IPS-18a (cell line): Measurements from ENCODE around the gene HIVEP3.

Experiments
- H3K27ac ChIP-seq: one replicate; pipeline ENCODE4 v1.5.1; 2013; ENCODE audit warnings: low read length
- H3K27me3 ChIP-seq: one replicate; pipeline ENCODE4 v1.6.1; 2013; ENCODE audit warnings: mild to moderate bottlenecking, low read length; ENCODE audit not compliant: control insufficient read depth, insufficient read depth
- H3K36me3 ChIP-seq: one replicate; pipeline ENCODE4 v1.6.1; 2013; ENCODE audit warnings: low read depth, low read length; ENCODE audit not compliant: control insufficient read depth
- H3K4me1 ChIP-seq: one replicate; pipeline ENCODE4 v1.6.1; 2013; ENCODE audit warnings: low read depth, low read length; ENCODE audit not compliant: control insufficient read depth
- H3K4me3 ChIP-seq: one replicate; pipeline ENCODE4 v1.5.1; 2013; ENCODE audit warnings: low read length
- H3K9ac ChIP-seq: one replicate; pipeline ENCODE4 v1.6.1; 2013; ENCODE audit warnings: mild to moderate bottlenecking, low read length, moderate library complexity
- H3K9me3 ChIP-seq: one replicate; pipeline ENCODE4 v1.6.1; 2013; ENCODE audit warnings: low read depth, low read length; ENCODE audit not compliant: control insufficient read depth

HIVEP3 gene

GRCh38 chr1:41583658-41584547 is 334.8 kb downstream of the HIVEP3 start:
- H3K36me3 ChIP-seq: no peaks in the 10 kb centered on the region
- no peaks in the 10 kb centered on the region for H3K4me1 ChIP-seq
- no peaks in the 10 kb centered on the region for H3K9me3 ChIP-seq
- H3K27ac ChIP-seq: no peak overlapping the region
- H3K4me3 ChIP-seq: no peak overlapping the region
- no peaks in the 10 kb centered on the region for H3K27me3 ChIP-seq
- H3K9ac ChIP-seq: no peak overlapping the region

- Histone ChIP-seq H3K4me3 (no peak overlapping the region), H3K36me3 (no peaks in the 10 kb centered on the region), H3K27ac (no peak overlapping the region), H3K4me1 (no peaks in the 10 kb centered on the region), H3K9ac (no peak overlapping the region), H3K9me3 (no peaks in the 10 kb centered on the region), H3K27me3 (no peaks in the 10 kb centered on the region)
Measured at GRCh38 chr1:41582851-41583657, 335.7 kb downstream of the HIVEP3 start.

GRCh38 chr1:41582351-41582750 is 336.4 kb downstream of the HIVEP3 start:
- Histone ChIP-seq H3K4me1 (no peaks in the 10 kb centered on the region), H3K36me3 (no peaks in the 10 kb centered on the region), H3K4me3 (no peak overlapping the region), H3K9ac (no peak overlapping the region), H3K27me3 (no peaks in the 10 kb centered on the region), H3K27ac (no peak overlapping the region), H3K9me3 (no peaks in the 10 kb centered on the region)

GRCh38 chr1:41582004-41582325 is 336.8 kb downstream of the HIVEP3 start:
- no peak overlapping the region for H3K27ac ChIP-seq
- no peak overlapping the region for H3K4me3 ChIP-seq
- no peaks in the 10 kb centered on the region for H3K9me3 ChIP-seq

GRCh38 chr1:41581216-41582003 is 337.3 kb downstream of the HIVEP3 start:
- Histone ChIP-seq H3K9ac (no peak overlapping the region), H3K27ac (no peak overlapping the region), H3K4me3 (no peak overlapping the region), H3K27me3 (no peaks in the 10 kb centered on the region), H3K36me3 (no peaks in the 10 kb centered on the region), H3K9me3 (no peaks in the 10 kb centered on the region), H3K4me1 (no peaks in the 10 kb centered on the region)

More at GRCh38 chr1:41582004-41582325, 336.8 kb downstream of the HIVEP3 start:
- no peaks in the 10 kb centered on the region for H3K27me3 ChIP-seq
- no peaks in the 10 kb centered on the region for H3K4me1 ChIP-seq
- no peak overlapping the region for H3K9ac ChIP-seq
- H3K36me3 ChIP-seq: no peaks in the 10 kb centered on the region

- Histone ChIP-seq H3K27me3 (no peaks in the 10 kb centered on the region), H3K4me1 (no peaks in the 10 kb centered on the region), H3K36me3 (no peaks in the 10 kb centered on the region), H3K9ac (no peak overlapping the region), H3K27ac (no peak overlapping the region), H3K4me3 (no peak overlapping the region), H3K9me3 (no peaks in the 10 kb centered on the region)
Measured at GRCh38 chr1:41580520-41581172, 338.1 kb downstream of the HIVEP3 start.

GRCh38 chr1:41580021-41580420 is 338.7 kb downstream of the HIVEP3 start:
- Histone ChIP-seq H3K27me3 (no peaks in the 10 kb centered on the region), H3K4me1 (no peaks in the 10 kb centered on the region), H3K4me3 (no peak overlapping the region), H3K36me3 (no peaks in the 10 kb centered on the region), H3K9ac (no peak overlapping the region), H3K9me3 (no peaks in the 10 kb centered on the region), H3K27ac (no peak overlapping the region)

GRCh38 chr1:41578712-41579335 is 339.9 kb downstream of the HIVEP3 start:
- no peaks in the 10 kb centered on the region for H3K36me3 ChIP-seq
- H3K9me3 ChIP-seq: no peaks in the 10 kb centered on the region

GRCh38 chr1:41576620-41577019 is 342.1 kb downstream of the HIVEP3 start:
- H3K4me3 ChIP-seq: no peak overlapping the region
- no peaks in the 10 kb centered on the region for H3K9me3 ChIP-seq
- no peaks in the 10 kb centered on the region for H3K36me3 ChIP-seq
- no peaks in the 10 kb centered on the region for H3K27me3 ChIP-seq
- H3K9ac ChIP-seq: no peak overlapping the region
- no peaks in the 10 kb centered on the region for H3K4me1 ChIP-seq
- H3K27ac ChIP-seq: no peak overlapping the region

More at GRCh38 chr1:41578712-41579335, 339.9 kb downstream of the HIVEP3 start:
- H3K4me3 ChIP-seq: no peak overlapping the region
- no peaks in the 10 kb centered on the region for H3K27me3 ChIP-seq
- H3K9ac ChIP-seq: no peak overlapping the region
- H3K27ac ChIP-seq: no peak overlapping the region
- no peaks in the 10 kb centered on the region for H3K4me1 ChIP-seq

- Histone ChIP-seq H3K27me3 (no peaks in the 10 kb centered on the region), H3K9ac (no peak overlapping the region), H3K4me1 (no peaks in the 10 kb centered on the region), H3K27ac (no peak overlapping the region), H3K36me3 (no peaks in the 10 kb centered on the region), H3K4me3 (no peak overlapping the region), H3K9me3 (no peaks in the 10 kb centered on the region)
Measured at GRCh38 chr1:41576206-41576605, 342.5 kb downstream of the HIVEP3 start.
